Neural progenitor cell (in vitro differentiated cells): ENCODE results near the gene TMCC3. TPM values are rescaled to one million over a fixed set of nuclear protein-coding genes. Genes with fewer than 3 reads are reported as not detected.

ENCODE experiments used
- DNase-seq: peaks from one replicate; pipeline ENCODE4 v3.0.0-alpha.2; 2016; ENCODE audit warnings: low spot score
- H2AFZ ChIP-seq: fragments of 200-600 bp; sonication (generic); replicated peaks from 2 replicates; pipeline ENCODE4 v1.6.1; 2016; ENCODE audit warnings: antibody characterized with exemption
- H3F3A ChIP-seq: fragments of 200-600 bp; sonication (generic); 2 replicates; pipeline ENCODE4 v1.6.1; 2016; ENCODE audit warnings: antibody characterized with exemption, low read depth
- H3K27ac ChIP-seq: fragments of 200-600 bp; sonication (generic); 2 replicates; pipeline ENCODE4 v1.5.1; 2016; ENCODE audit warnings: mild to moderate bottlenecking
- H3K27me3 ChIP-seq: fragments of 200-600 bp; sonication (generic); 2 replicates; pipeline ENCODE4 v1.6.1; 2016; ENCODE audit warnings: mild to moderate bottlenecking, moderate library complexity
- H3K36me3 ChIP-seq: fragments of 200-600 bp; sonication (generic); 2 replicates; pipeline ENCODE4 v1.5.1; 2016
- H3K4me1 ChIP-seq: fragments of 200-600 bp; sonication (generic); 2 replicates; pipeline ENCODE4 v1.6.1; 2016; ENCODE audit warnings: mixed run types
- H3K4me2 ChIP-seq: fragments of 200-600 bp; sonication (generic); 2 replicates; pipeline ENCODE4 v1.6.1; 2016
- H3K4me3 ChIP-seq: fragments of 200-600 bp; sonication (generic); 2 replicates; pipeline ENCODE4 v1.5.1; 2016
- H3K79me2 ChIP-seq: fragments of 200-600 bp; sonication (generic); 2 replicates; pipeline ENCODE4 v1.6.1; 2016; ENCODE audit warnings: low read depth
- H3K9ac ChIP-seq: fragments of 200-600 bp; sonication (generic); 2 replicates; pipeline ENCODE4 v1.6.1; 2016
- H3K9me3 ChIP-seq: fragments of 200-600 bp; sonication (generic); 2 replicates; pipeline ENCODE4 v1.5.1; 2016; ENCODE audit warnings: low read depth
- H4K20me1 ChIP-seq: fragments of 200-600 bp; sonication (generic); 2 replicates; pipeline ENCODE4 v1.6.1; 2016; ENCODE audit warnings: low read depth
- H3K27ac Mint-ChIP-seq: 3 replicates; pipeline ENCODE4 v1.8.0; 2021; ENCODE audit warnings: mixed read lengths
- H3K27me3 Mint-ChIP-seq: 2 replicates; pipeline ENCODE4 v1.8.0; 2022; ENCODE audit warnings: low read depth, mild to moderate bottlenecking, inconsistent platforms, moderate library complexity, mixed read lengths; ENCODE audit not compliant: insufficient read depth
- H3K36me3 Mint-ChIP-seq: 3 replicates; pipeline ENCODE4 v1.8.0; 2021; ENCODE audit warnings: mixed read lengths
- H3K4me1 Mint-ChIP-seq: 3 replicates; pipeline ENCODE4 v1.8.0; 2021; ENCODE audit warnings: mixed read lengths
- H3K4me3 Mint-ChIP-seq: 3 replicates; pipeline ENCODE4 v1.8.0; 2021; ENCODE audit warnings: mild to moderate bottlenecking, moderate library complexity, mixed read lengths
- H3K9me3 Mint-ChIP-seq: 3 replicates; pipeline ENCODE4 v1.8.0; 2020; ENCODE audit warnings: mixed read lengths
- EZH2 ChIP-seq: fragments of 200-600 bp; sonication (generic); IDR thresholded peaks from 2 replicates; pipeline ENCODE4 v1.6.1; 2017; ENCODE audit warnings: antibody characterized with exemption, mild to moderate bottlenecking, moderate library complexity
- EZH2phosphoT487 ChIP-seq: fragments of 200-600 bp; sonication (generic); IDR thresholded peaks from 2 replicates; pipeline ENCODE4 v1.6.1; 2017; ENCODE audit warnings: antibody characterized with exemption
- total RNA-seq: library from RNA; depleted of rRNA; stranded (reverse); fragments of >200 nt; gene quantifications from 2 replicates; pipeline ENCODE4 v1.2.3, GENCODE V29; 2015; ENCODE audit warnings: low replicate concordance
- TF ChIP-seq, protein P1 (sequence below): fragments of 200-600 bp; sonication (generic); IDR thresholded peaks from 2 replicates; pipeline ENCODE4 v1.5.1; 2017; ENCODE audit warnings: antibody characterized with exemption, mild to moderate bottlenecking

TMCC3 gene
- total RNA-seq, 1 donor from 2014 or later = 9.5 TPM

DNA sequence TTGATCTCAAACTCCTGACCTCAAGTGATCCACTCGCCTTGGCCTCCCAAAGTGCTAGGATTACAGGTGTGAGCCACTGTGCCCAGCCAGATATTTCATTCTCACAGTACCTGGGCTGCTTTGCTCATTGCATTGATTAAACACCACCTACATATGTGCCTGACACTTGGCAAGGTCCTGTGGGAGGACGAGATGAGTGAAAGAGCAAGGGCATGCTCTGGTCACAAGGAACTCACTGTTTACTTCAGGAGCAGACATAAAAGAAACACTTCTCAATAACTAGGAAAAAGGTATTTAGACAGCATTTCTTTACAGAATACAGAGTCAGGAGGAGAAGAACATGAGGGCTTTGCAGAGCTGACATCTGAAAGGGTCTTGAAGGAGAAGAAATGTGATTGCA is 91.7 kb downstream of the TMCC3 start:
- no peaks in the 10 kb centered on the region for H3K27me3 ChIP-seq
- H3K4me3 ChIP-seq = no peak overlapping the region
- H3K4me1 ChIP-seq = peaks cover 12% of the 10 kb centered on the region
- H3K9ac ChIP-seq = no peak overlapping the region
- no peaks in the 10 kb centered on the region for H3K9me3 ChIP-seq
- H3F3A ChIP-seq = no peaks in the 10 kb centered on the region
- Mint-ChIP-seq H3K27ac (no peak overlapping the region), H3K27me3 (peaks cover 6% of the 10 kb centered on the region), H3K4me3 (no peak overlapping the region), H3K4me1 (peaks cover 20% of the 10 kb centered on the region), H3K9me3 (peaks cover 2% of the 10 kb centered on the region), H3K36me3 (no peaks in the 10 kb centered on the region)
- no peak overlapping the region for H3K27ac ChIP-seq
- TF ChIP-seq, protein P1, sequence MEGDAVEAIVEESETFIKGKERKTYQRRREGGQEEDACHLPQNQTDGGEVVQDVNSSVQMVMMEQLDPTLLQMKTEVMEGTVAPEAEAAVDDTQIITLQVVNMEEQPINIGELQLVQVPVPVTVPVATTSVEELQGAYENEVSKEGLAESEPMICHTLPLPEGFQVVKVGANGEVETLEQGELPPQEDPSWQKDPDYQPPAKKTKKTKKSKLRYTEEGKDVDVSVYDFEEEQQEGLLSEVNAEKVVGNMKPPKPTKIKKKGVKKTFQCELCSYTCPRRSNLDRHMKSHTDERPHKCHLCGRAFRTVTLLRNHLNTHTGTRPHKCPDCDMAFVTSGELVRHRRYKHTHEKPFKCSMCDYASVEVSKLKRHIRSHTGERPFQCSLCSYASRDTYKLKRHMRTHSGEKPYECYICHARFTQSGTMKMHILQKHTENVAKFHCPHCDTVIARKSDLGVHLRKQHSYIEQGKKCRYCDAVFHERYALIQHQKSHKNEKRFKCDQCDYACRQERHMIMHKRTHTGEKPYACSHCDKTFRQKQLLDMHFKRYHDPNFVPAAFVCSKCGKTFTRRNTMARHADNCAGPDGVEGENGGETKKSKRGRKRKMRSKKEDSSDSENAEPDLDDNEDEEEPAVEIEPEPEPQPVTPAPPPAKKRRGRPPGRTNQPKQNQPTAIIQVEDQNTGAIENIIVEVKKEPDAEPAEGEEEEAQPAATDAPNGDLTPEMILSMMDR = no peak
- TF ChIP-seq EZH2phosphoT487 = no peak
- TF ChIP-seq EZH2 = no peak
- H2AFZ ChIP-seq = no peak overlapping the region
- H3K4me2 ChIP-seq = no peak overlapping the region
- DNase-seq = no peak
- no peaks in the 10 kb centered on the region for H4K20me1 ChIP-seq
- no peaks in the 10 kb centered on the region for H3K79me2 ChIP-seq
- no peaks in the 10 kb centered on the region for H3K36me3 ChIP-seq

DNA sequence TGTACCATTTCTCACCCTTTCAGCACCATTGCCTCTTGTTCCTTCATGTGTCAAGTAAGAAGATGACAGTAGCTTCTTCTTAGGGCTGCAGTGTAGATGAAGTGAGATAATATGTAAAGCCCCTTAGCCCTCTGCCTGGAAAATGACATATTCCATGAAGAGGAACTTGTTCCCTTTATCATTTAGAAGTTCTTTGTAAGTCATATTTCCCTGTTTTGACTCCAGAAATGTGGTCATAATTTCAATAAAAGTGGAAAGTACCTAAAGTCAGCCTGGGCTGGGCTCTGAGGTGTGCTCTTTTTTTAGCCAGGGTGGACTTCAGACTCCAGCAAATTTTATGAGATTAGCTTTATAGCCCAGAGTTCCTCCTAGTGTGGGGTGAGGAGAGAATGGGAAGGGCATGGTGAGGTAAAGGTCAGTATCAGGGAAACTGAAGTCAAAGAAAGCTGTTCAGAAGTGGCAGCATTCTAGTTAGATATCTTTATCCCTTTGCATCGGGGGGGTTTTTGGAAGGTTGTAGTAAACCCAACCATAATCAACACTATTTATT is 92.5 kb downstream of the TMCC3 start:
- Histone ChIP-seq H2AFZ (no peak overlapping the region), H3K4me2 (no peak overlapping the region), H3K79me2 (no peaks in the 10 kb centered on the region), H3K9me3 (no peaks in the 10 kb centered on the region), H4K20me1 (no peaks in the 10 kb centered on the region), H3K9ac (no peak overlapping the region), H3F3A (no peaks in the 10 kb centered on the region), H3K27me3 (no peaks in the 10 kb centered on the region), H3K27ac (no peak overlapping the region), H3K36me3 (no peaks in the 10 kb centered on the region), H3K4me1 (peaks cover 12% of the 10 kb centered on the region), H3K4me3 (no peak overlapping the region)
- Mint-ChIP-seq H3K36me3 (no peaks in the 10 kb centered on the region), H3K27me3 (peaks cover 6% of the 10 kb centered on the region), H3K27ac (no peak overlapping the region), H3K4me1 (peaks cover 18% of the 10 kb centered on the region), H3K9me3 (peaks cover 2% of the 10 kb centered on the region), H3K4me3 (no peak overlapping the region)
- no peak for DNase-seq
- no peak for TF ChIP-seq EZH2phosphoT487
- TF ChIP-seq, protein P1 = no peak
- no peak for TF ChIP-seq EZH2

DNA sequence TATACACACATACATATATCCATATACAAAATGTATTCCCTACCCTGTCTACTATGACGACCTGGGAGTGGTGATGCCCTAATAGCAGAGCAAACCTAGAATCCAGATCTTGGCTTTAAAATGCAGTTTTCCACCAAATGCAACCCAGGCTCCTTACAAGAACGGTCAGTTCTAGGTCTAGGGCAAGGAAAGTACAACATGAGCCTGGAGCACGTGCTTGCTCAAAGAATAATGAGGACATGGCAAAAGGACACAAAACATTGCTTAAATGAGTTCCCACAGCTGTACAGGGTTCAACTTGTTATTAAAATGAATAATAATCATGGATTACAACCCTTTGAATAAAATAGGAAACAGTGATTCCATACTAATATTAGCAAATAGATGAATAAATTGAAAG is 94.7 kb downstream of the TMCC3 start:
- Histone ChIP-seq H3K9me3 (no peaks in the 10 kb centered on the region), H4K20me1 (no peaks in the 10 kb centered on the region)

More for the DNA sequence above, 94.7 kb downstream of the TMCC3 start:
- Histone ChIP-seq H3K4me2 (no peak overlapping the region), H2AFZ (no peak overlapping the region), H3F3A (no peaks in the 10 kb centered on the region), H3K27me3 (no peaks in the 10 kb centered on the region), H3K36me3 (no peaks in the 10 kb centered on the region), H3K9ac (no peak overlapping the region), H3K4me3 (no peak overlapping the region), H3K79me2 (no peaks in the 10 kb centered on the region), H3K4me1 (peaks cover 5% of the 10 kb centered on the region), H3K27ac (no peak overlapping the region)
- TF ChIP-seq EZH2phosphoT487 = no peak
- TF ChIP-seq EZH2 = no peak
- TF ChIP-seq, protein P1 = no peak
- H3K36me3 Mint-ChIP-seq = no peaks in the 10 kb centered on the region
- H3K4me1 Mint-ChIP-seq = peaks cover 9% of the 10 kb centered on the region
- H3K27me3 Mint-ChIP-seq = peaks cover 6% of the 10 kb centered on the region
- peaks cover 2% of the 10 kb centered on the region for H3K9me3 Mint-ChIP-seq
- DNase-seq = no peak
- H3K27ac Mint-ChIP-seq = no peak overlapping the region
- H3K4me3 Mint-ChIP-seq = no peak overlapping the region
